Activated naive CD4-positive, alpha-beta T cell treated with anti-CD3 and anti-CD28 coated beads, Interleukin-2, amount 50 U/mL, for 16 hours (primary cell): ENCODE data around the gene ARHGAP23.

Experiments used
- DNase-seq: peaks from one replicate; pipeline ENCODE4 v3.0.0-alpha.2; 2020

ARHGAP23 gene

DNA sequence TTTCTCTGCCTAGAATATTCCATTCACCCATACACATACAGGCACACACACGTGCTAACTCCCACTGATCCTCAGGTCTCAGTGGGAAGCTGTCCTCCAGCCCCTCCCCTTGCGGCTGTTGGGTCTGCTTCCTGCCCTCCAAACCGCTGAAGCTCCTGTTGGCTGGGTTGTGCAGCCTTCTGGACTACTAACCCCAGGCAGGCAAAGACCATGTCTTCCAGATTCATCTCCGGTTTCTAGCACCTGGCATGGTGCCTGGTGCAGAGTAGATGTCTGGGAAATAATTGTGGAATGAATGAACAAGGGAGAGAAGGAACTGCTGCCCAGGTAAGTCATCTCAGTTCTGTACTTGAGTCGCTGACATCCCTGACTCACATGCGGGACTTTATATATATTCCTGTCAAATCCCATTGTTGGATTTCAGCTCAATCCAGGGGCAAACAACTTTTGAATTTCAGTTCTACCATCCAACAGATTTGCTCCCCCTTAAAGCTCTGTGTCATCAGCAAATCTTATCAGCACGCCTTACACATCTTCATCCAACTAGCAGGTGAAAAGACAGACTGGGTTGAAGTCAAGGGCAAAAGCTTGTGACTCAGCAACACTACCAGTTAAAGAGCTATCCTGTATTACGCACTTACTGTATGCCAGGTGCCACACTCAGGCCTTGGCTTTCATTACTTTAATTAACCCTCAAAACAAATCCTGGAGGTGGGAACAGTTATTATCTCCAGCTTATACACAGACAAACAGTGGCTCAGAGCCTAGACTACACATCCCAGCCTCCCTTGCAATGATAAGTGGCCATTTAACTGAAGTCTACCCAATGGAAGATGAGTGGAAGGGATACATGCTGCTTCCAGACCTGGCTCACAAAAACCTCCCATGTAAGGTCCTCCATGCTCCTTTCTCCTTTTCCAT lies 126.4 kb downstream of the ARHGAP23 start:
- no peak for DNase-seq

DNA sequence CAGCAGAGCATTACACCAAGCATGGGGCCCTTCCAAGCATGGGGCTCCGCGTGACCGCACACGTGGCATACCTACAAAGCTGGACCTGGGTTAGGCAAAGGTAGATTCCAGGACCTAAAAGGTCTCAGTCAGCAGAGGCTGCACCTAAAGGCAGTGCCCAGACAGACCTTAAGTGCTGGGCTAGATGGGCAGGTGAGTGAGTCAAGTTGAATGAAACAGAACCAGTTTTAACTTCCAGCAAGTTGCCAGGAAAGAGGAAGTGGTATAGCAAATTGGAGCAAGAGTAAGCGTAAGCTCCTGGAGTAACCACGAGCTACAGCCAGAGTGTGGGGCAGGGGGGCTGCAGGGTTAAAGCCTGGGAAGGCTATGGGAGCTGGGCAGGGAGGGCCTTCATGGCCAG lies 128.0 kb downstream of the ARHGAP23 start:
- DNase-seq: no peak

DNA sequence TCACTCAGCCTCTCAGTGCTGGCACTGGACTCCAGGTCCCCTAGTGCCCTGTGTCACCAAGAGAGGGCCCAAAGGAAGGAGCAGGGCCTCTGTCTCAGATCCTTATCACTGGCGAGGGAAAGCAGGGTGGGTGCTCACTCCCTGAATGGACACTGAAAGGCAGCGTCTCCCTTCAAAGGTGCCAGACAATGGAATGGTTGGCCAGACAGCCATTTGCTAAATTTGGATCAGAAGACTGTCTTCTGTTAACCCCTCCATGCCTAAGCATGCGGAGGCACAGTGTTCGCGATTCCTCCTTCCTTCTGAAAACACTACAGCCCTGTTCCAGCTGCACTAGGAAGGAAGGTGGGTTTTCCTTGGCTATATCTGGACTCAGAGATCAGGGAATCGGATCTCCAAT lies 129.1 kb downstream of the ARHGAP23 start:
- no peak for DNase-seq

DNA sequence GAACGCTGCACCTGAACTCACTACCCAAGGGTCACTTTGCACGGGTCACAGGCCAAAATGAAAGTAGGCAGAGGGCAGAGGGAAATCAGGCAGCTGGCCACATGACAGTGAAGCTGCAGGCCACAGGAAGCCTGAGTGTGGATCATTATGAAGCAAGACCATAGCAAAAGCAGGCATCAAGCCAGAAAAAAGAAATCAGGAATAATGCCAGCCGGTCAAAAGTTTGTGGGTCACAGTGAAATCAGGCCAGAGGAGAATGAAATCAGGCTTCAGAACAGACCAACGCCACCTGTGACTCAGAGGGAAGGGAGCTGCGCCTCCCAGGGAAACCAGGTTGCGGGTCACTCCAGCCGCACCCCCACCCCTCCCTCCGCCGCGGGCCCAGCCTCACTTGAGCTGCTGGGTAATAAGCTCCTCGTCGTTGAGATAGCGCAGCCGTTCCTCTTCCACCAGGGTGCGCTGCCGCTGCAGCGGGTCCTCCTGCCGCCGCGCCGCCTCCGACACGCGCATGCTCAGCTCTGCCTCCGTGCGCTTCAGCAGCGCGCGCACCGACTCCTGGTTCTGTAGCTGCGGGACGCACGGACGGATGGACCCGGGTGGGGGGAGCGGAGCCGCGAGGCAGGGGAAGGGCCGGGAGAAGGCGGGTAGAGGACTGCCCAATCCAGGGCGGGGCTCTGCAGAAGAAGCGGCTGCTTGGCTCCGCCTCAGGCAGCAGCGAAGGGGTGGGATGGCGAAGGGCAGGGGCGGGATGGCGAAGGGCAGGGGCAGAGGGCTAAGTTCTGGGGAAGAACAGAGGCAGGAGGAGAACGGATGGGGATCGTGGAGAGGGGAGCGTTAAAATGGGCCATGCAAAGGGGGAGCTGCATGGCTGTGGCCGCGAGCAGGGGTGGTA lies 129.8 kb downstream of the ARHGAP23 start:
- peak; percentile 92 for DNase-seq

DNA sequence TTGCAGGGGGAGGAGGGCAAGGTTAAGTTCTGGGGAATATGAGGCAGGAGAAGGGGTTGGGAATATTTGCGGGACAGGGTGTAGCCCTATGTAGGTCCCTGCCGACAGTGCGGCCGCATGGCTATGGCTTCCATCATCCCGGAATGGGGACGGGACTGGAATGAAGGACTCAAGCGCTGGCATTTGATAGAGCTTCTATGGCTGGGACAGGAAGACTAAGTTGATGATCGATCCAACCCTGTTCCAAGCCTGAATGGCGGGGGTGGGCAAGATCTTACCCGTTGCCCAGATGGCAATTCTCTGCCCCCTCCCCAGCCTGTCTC lies 130.4 kb downstream of the ARHGAP23 start:
- no peak for DNase-seq

DNA sequence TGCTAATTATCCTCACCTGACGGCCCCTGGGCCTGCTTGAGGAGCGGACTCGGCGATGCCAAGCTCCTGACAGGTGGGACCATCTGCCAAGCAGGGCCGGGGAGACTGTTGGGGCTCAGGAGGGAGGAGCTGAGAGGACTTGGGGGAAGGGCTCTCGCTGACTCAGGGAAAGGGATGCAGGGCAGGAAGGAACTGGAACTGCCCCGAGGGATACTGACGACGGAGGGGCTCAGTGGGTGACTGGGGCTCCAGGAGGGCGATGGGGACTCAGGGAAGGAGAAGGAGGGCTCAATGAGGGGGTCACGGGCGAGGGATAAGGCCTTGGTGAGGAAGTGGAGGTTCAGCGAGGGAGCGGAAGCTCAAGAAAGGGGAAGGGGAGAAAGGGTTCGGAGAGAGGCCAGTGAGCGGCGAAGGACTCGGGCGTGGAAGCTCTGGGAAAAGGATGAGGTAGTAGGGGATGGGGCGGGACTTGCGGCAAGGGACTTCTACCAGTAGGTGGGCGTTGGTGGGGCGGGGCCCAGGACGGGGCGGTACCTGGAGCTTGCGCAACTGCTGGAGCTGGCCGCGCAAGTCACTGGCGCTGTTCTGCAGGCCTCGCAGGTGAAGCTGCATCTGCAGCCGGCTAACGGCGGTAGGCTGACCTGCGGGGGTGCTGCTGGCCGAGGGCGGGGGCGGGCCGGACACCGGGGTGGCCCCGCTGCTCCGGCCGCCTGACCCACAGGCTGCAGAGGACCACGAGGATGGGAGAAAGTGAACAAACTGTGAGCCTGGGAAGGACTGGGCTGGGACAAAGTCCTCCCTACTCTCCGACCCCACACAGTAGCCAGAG lies 131.0 kb downstream of the ARHGAP23 start:
- DNase-seq: peak; percentile 96

DNA sequence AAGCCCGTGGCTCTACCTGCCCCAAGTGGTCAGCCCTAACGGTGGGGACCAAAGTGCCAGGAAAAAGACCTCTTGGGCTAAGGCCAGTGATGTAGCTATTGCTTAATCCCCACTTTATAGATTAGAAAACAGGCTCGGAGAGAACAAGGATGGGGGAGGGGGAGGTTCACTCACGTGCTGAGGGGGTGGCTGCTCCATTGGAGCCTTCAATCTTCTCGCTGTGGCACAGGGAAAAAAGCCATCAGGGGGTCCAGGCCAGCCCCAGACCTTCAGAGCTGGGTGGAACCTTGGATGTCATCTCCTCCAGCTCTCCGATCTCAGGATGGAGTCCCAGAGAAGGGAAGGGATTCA lies 131.6 kb downstream of the ARHGAP23 start:
- no peak for DNase-seq

DNA sequence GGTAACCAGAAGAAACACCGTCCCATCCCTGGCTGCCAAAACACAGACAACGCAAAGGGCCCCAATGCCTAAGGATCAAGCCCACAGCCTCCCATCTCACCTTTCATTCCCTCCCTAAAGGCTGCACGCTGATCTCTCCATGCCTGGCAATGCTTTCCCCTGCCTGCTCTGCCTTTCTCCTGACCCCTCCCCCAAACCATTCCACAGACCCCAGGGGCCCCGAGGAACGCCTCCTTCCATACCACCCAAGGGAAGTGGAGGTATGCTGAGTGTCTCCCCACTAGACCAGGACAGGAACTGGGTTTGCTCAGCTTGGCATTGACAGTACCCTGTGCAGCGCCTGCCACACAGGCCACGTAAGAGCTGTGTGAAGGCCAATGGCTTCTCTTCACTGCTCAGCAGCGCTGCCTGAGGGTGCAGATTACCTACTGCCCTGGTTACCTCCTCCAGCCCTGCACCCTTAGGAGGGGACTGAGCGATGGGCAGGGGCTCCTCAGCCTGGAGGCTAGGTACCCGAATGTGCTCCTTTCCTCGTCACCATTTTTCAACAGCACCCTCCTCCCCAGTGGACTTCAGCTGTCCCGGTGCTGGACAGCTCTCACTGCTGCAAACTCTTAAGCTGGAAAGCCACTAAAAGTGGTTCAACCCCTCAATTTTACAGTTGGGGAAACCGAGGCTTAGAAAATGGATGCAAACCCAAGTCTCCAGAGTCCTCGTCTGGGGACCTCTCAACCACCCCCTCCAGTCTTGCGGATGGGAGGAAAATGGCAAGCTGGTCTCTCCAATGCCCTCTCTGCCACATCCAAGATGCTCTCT lies 132.4 kb downstream of the ARHGAP23 start:
- DNase-seq: no peak

DNA sequence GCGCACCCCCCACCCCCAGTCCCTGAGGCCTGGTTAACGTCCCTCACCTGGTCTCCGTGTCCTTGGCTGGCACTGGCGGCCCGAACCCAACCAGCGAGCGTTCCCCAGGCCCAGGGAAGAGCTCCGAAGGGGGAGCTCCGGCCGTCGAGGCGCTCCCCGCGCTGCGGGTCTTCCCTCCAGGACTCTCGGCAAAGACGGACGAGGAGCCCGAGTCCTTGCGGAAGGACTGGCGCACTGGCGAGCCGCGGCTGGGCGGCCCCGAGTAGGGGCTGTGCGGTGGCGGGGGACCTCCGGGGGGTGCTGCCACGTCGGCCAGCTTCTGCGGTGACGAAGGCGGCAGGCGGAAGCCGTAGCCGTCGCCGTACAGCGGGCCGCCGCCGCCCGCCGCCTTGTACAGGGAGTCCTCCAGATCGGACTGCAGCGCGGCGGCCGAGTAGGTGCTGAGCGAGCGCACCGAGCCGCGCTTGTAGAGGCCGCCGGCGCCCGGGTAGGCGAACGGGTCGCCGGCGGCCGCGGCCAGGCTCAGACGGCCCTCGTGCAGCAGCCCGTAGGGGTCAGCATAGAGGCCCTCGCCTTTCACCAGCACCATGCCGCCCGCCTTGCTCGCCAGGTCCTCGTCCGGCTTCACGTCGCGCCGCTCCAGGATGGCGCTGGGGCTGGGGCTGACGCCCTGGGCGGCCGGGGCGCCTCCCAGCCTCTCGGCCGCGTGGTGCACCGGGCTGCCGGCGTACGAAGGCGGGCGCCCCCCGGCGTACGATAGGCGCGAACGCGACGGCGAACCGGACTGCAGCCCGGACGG lies 133.4 kb downstream of the ARHGAP23 start:
- no peak for DNase-seq
